H1 (cell line): ENCODE results near the gene FGFR2. TPM values are rescaled to one million over a fixed set of nuclear protein-coding genes. Genes with fewer than 3 reads are reported as not detected.

Experiments
- ATF2 ChIP-seq: IDR thresholded peaks from 2 replicates; pipeline ENCODE4 v1.6.1; 2012; ENCODE audit warnings: low read length, inconsistent platforms
- CBX5 ChIP-seq: fragments of 300-800, 300-1000 bp; sonication (generic); IDR thresholded peaks from 2 replicates; pipeline ENCODE4 v1.7.1; 2016; ENCODE audit warnings: antibody characterized with exemption, low read length, low read depth
- HDAC2 ChIP-seq, 2 experiments: fragments of 300-600 bp in 1 of 2; sonication (generic) in 1 of 2; IDR thresholded peaks; 2 replicates each; pipeline ENCODE4 v1.6.1; 2011 to 2012; ENCODE audit warnings: low read depth in 2 of 2, low read length in 2 of 2, mild to moderate bottlenecking in 2 of 2, moderate library complexity in 2 of 2, borderline replicate concordance in 1 of 2, inconsistent platforms in 1 of 2
- KDM5A ChIP-seq: fragments of 200-600 bp; IDR thresholded peaks from 2 replicates; pipeline ENCODE4 v1.7.1; 2012; ENCODE audit warnings: mild to moderate bottlenecking, low read length, inconsistent platforms, mixed read lengths
- SIRT6 ChIP-seq: IDR thresholded peaks from one replicate; pipeline ENCODE4 v1.7.1; 2012; ENCODE audit warnings: low read length, inconsistent platforms
- polyA plus RNA-seq, 7 experiments: library from polyadenylated mRNA; depleted of rRNA in 3 of 7; stranded (reverse) in 5 of 7; unstranded in 2 of 7; fragments of >200 nt in 5 of 7; fragments of 200-250 nt in 2 of 7; gene quantifications; 1 replicate in 5 of 7; 2 replicates in 1 of 7; 4 replicates in 1 of 7; pipeline versions ENCODE4 v1.2.1 to v1.2.3, GENCODE V29; 2011 to 2013; ENCODE audit warnings: missing spikeins in 2 of 7, mixed read lengths in 2 of 7
- total RNA-seq: library from RNA; stranded (reverse); fragmentation: NEBNext Ultra II Directional; extraction: Animal tissue kit (Norgen Biotek cat#: 25700); gene quantifications from 2 replicates; pipeline ENCODE4 v1.2.1, GENCODE V29; 2021

Gene FGFR2
- total and polyA plus RNA-seq, 2 of the 8 experiments (the other 6 are each of a cell fraction or from before 2014, with no cell fraction given) = 50.2 to 81.2 TPM

GRCh38 chr10:121539786-121540185 is 58.5 kb downstream of the FGFR2 start (continued):
- no peak for TF ChIP-seq SIRT6
- no peak for TF ChIP-seq HDAC2 (IDR thresholded peaks at IDR 0.05; ENCODE audit: borderline replicate concordance in 1 of 2, low read depth in 2 of 2, low read length in 2 of 2)
- TF ChIP-seq ATF2 = no peak
- no peak for TF ChIP-seq KDM5A
- no peak for TF ChIP-seq CBX5
